SK-N-DZ (cell line): Measurements from ENCODE around the gene WFDC8.
A peak's percentile ranks its signal among the peaks of the same experiment; 100 is the strongest.

ENCODE experiments used
- DNase-seq: peaks from one replicate; pipeline ENCODE4 v3.0.0-alpha.2; 2015; ENCODE audit warnings: low spot score

Gene WFDC8

DNA sequence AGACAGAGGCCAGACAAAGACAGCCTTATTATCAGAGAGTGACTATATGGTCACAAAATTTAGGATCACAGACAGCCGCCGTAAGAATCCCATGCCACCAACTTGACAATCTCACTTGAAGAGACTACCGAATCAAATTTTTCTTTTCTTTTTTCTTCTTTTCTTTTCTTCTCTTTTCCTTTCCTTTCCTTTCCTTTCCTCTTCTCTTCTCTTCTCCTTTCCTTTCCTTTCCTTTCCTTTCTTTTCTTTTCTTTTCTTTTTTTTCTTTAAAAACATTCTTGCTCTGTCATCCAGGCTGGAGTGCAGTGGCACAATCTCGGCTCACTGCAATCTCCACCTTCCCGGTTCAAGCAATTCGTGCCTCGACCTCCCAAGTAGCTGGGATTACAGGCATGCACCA, 30.7 kb downstream of the WFDC8 start:
- no peak for DNase-seq

DNA sequence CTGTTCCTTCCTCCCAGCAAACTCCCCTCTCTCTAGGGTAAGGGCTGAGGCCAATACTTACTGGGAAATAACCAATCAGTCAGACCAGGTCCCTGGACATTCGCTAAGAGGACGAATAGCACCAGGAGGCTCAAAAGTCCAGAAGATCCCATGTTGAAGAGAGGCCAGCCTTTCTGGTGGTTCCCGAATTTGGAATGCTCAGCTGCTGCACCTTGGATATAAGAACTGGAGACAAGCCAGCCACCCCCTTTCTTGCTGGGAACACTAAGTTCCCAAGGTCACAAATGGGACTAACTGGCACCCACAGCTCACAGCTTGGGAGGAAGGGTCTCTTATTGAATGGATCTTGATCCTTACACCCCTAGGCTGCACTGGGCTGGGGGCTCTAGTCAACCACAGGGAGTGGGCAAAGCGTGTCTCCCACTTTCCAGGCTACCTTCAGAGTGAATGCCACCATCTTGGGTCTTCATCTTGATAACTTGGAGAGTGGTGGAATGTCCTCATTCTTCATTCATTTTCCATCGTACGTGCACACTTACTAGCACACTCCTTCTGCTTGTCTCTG, 31.8 kb downstream of the WFDC8 start, which contains the start of gene EPPIN:
Gene EPPIN (minus strand): TSS at position 196 of the 565 bp plus-strand sequence. CDS start 44 bp downstream, at position 152.
- DNase-seq: no peak

DNA sequence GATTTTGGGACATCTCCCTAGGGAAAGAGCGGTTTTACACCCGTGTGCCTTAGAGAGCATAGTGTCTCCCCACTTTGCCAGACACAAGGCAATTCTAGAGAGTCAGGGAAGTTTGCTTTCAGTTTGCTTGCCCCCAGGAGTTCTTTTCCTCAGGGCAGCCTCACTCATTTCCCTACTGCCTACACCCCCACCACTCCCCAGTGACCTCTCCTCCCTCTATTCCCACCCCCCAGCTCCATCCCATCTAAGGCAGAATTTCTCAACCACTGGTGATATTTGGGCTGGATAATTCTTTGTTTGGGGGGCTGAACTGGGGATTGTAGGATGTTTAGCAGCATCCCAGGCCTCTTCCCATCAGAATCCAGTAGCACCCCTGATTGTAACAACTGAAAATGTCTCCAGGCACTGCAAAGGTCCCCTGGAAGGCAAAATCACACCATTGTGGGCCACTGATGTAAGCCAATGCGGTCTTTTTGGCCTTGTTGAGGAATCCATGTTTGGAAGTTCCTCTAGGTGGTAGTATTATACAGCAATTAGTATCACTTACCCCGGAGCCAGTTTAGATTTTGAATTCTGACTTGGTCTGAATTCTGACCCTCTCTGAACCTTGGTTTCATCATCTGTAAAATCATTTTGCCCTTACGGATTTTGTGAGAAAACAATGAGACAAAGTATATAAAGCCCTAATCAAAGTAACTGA, 33.2 kb downstream of the WFDC8 start:
- no peak for DNase-seq

DNA sequence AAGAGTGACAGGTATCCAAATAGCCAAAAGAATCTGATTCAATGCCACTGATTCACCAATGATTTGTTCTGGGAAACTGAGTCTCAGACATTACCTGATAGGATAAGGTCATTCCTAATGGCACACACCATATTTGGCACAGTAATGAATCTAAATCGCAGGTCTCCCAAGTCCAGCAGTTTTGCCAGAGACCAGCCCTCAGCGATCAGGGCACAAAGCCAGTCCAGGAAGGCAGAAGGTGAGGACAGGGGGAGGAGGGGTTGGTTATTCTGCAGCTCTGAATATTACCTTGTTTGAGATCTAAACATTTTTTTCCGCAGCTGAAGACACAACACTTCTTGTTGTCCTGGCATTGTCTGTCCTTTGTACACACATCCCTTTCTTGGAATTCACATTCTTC, 33.7 kb downstream of the WFDC8 start:
- DNase-seq: no peak

DNA sequence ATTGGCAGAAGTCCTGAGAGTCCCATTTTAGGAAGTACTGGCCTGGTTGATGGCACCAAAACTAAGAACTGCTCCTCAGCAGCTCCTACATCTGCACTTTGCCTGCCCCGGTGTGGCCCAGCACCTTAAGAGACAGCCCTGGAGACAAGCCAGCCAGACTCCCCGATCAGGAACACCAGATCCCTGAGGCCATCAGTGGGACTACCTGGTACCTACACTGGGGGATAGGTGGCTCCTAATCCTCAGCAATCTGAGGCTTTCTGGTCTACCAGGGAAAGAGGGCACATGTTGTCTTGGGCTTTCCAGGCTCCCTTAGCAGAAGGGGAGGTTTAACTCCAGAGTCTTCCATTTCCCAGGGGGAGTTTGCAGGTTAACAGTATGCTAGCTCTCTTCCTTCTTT, 39.7 kb downstream of the WFDC8 start, which contains the start of gene WFDC6:
Gene WFDC6 (minus strand): TSS at position 101 of the 400 bp plus-strand sequence. CDS start 75 bp downstream, at position 26.
- DNase-seq: no peak

DNA sequence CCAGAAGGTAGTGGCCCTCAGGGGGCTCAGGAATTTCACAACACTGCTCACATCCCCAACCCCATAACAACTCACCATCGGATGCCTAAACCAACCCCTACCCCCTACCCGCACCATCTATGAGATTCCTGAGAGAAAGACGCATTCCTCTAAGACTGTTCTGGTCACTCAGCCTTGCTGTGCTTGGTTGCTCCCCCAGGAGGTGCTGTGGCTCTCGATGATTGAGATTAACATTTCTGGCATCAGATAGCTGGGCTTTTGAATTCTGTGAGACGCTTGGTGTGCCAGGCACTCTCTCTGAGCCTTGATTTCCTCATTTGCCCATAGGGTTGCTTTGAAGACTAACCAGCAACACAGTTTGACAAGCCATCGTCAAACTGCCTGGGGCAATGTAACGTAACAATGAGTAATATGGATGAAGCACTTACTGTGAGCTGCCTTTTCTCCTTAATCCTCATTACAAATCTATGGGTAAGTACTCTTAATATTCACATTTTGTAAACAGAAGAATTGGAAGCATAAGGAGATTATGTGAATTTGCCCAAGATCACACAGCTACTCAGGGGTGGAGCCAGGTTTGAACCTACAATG, 40.8 kb downstream of the WFDC8 start:
- DNase-seq: no peak

DNA sequence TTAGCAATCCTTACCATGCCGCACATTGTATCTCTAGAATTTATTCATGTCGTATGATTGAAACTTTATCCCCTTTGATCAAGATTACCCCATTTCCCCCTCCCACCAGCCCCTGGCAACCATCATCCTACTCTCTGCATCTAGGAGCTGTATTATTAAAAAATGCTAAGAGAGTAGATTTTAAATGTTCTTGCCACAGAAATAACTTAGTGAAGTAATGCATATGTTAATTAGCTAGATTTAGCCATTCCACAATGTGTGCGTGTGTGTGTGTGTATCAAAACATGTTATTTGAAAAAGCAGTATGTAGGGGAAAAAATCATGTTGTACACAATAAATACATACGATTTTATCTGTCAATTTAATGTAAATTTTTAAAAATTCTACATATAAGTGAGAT, 51.8 kb downstream of the WFDC8 start:
- no peak for DNase-seq

DNA sequence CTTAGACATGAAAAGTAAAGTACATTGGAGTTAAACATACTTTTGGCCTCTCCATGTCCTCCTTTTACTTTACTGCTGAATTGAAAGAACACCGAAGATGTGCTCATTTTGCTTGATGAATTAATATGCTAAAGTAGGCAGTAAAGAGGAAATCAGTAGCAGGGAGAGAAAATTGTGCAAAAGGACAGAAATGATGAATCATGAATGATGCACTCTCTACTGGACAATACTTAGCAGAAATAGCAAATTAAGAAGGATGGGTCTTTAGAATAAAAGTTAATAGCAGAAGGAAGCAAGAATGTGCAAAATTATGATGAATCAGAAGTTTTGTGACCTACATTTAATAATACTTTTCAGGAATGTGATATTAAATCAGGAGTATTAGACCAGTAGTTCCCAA, 55.3 kb downstream of the WFDC8 start:
- DNase-seq: no peak

DNA sequence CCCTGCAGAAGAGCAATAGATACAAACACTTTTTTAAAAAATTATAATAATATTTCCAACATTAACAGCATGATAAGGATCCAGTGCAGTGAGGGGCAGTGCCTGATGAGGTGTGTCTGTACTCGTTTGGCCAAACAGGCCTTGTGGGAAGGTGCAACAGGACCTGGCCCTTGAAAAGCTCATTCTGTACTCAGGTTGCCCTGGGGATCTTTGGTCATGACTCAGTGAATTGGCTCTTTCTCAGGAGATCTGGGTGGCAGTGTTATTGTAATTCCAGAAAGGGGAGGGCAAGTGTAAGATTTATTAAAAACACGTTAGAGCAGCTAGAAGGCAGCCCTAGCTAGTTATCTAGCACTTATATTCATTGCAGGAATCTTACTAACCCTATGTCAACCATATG, 60.8 kb downstream of the WFDC8 start:
- no peak for DNase-seq

DNA sequence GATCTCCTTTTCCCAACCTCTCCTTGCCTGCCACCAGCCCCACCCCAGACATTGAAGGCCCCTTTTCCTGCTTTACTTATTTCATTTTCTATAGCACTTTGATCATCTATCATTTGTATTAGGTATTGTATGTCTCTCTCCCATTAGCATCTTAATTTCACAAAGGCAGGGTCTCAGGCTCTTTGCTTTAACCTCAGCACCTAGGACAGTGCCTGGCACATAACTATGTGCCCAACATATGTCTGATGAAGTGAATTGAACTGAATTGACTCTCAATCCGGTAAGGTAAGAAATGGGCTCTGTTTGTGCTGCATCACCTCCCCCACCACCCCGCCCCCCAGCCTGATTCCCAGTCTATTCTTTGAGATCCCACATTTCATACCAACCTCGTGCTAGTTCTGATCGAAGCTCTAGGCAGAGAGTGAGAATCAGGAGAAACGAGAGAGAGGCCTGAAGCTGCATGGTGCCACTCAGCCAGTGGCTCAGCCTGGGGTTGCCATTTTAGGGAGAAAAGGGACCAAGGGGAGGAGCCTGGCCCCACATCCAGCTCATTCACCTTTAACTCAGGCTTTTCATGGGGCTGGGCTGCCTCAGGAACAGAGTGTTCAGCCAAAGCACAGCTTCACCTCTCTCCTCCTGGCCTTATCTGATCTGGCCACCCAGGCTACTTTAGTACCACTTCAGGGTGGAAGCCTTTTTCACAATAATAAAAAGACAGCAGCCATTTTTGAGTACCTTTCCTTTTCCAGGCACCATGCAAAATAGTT, 63.8 kb downstream of the WFDC8 start, which contains the start of gene SPINT3:
Gene SPINT3 (minus strand): TSS at position 476 of the 767 bp plus-strand sequence. CDS start 14 bp downstream, at position 462.
- no peak for DNase-seq

DNA sequence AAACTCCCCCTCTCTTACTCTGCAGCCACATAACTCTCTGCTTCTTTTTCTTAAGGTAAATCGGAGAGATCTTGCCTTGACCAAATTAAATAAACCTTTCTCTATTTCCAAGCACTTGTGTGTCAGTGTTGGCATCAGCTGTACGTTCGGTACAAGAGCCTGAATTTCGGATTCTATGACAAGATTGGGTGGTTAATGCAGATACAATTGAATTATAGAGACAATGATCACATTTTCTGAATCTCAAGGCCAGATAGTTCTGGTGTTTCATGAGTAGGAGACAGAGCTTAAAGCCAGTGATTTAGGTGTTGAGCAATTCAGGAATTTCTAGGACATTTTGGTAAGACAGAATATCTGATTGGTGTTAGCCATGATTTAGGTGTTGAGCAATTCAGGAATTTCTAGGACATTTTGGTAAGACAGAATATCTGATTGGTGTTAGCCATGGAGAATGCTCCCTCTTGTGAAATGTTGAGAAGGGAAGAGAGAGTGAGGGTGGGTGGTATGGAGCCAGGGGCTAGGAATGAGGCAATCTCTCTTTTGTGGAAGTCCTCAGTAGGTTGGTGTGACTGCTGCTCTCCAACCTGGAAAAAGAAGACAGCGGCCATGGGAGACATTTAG, 68.7 kb downstream of the WFDC8 start:
- DNase-seq: peak; percentile 60

DNA sequence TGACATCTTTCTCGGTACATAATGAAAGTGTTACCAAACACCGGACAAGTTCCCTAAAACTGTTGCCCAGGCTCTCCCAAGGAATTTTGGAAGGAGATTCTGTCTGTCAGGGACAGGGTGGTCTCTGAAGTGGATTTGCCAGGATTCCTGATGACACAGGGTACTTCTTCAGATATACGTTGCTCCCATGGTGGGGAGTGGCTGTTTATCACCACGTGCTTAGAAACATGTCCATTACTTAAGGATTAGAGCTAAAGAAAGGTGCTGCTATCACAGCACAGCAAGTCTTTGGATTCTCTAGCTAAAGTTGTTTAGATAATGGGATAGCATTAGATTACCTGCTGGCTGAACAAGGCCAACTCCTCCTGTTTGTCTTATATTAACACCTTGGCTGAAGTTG, 70.0 kb downstream of the WFDC8 start:
- no peak for DNase-seq

DNA sequence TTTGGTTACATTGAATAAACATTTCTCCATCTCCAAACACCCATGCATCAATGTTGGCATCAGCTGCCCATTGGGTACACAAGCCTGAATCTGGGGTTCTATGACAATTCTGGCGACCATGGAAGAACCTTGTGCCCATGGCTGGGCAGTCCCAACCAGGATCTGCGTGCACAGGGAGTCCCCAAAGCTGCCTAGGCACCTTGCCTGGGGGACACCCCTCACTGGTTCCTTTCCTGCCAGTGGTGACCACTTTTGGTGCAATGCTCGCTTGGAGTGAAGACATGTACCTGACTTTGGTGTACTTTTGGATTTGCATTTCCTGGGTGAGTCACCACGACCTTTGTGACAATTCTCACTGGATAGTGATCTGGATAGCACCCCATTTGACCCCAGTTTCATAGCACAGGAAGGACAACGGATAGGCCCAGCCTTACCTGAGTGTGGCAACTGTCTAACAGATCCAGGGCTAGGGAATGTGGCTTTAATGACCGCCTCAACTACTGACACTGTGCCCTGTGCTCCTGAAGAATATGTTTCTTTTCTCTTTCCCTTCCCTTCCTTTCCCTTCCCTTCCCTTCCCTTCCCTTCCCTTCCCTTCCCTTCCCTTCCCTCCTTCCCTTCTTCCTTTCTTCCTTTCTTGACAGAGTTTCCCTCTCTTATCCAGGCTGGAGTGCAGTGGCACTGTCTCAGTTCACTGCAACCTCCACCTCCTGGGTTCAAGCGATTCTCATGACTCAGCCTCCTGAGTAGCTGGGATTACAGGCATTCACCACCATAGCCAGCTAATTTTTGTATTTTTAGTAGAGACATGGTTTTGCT, 70.8 kb downstream of the WFDC8 start:
- DNase-seq: no peak

DNA sequence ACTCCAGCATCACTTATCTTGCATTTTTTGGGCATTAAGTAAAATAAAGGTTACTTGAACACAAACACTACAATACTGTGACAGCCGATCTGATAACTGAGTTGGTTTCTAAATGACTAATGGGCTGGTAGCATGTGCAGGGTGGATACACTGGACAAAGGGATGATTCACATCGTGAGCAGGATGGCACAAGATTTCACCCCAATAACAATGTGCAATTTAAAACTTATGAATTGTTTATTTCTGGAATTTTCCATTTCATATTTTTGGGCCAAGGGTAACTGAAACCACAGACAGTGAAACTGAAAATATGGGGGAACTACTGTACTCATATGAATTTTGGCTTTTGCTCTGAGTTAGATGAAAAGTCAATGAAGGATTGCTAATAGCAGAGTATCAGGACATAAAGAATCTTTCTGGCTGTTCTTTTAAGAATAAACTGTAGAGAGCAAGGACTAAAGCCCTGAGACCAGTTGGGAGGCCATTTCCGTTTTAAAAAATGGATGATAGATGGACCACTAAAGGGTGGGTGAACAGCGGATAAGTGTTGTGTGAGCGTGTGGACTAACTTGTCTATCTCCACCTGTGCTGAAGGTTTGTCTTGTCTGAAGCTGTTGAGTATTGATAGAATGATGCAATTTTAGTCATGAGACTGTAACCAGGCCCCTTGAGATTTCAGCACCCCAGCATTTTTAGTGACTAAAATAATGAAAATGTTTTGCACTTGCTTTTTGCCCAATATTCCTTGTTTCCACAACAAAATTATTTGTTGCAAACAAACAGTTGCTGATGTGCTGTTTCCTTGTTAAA, 71.9 kb downstream of the WFDC8 start:
- no peak for DNase-seq

DNA sequence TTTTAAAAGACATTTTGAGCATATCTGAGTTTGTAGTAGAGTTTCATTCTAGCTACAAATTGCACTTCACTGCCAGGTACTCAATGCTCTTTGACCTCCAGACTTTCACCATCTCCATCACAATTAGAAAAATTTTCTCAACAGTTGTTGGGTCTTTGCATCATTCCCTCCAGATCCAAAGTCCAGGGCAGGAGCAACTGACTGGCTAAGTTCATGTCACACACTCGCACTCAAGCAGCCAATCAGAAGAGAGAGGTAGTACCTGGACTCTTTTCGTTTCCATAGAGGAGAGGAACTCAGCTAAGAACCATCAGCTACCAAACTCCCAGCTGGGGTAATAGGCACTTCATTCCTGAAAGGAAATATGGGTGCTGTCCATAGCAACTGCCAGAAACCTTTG, 72.7 kb downstream of the WFDC8 start:
- no peak for DNase-seq

DNA sequence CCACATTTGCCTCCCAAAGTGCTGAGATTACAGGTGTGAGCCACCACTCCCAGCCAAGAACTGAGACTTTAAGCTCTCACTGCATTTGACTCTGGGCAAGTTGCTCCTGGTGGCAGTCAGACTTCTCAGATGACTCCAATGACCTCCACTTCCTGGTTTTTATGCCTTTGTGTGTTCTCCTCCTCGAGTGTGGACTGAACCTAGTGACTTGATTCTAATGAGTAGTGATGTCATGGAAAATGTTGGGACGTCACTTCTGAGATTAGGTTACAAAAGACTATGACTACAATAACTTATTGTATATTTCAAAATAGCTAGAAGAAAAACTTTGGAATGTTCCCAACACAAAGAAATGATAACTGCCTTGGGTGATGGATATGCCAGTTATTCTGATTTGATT, 75.7 kb downstream of the WFDC8 start:
- DNase-seq: no peak

DNA sequence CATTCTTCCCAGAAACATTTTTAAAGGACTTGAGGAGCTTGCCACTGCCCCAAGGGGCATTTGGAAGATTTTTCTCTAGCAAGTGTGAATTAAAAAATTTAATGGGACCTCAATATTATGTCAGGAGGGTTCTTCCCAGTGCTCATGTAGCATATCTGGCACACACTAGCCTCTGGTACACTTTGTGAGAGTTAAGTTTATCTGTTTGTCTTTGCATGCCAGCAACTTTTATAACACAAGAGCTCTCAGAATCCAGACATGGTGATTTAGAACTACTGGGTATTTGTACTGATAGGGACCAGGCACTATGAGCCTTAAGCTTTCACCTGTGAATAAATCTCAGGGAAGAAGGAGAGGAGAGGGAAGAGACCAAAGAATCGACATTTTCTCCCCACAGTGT, 76.5 kb downstream of the WFDC8 start:
- no peak for DNase-seq
